ENCODE measurements around the gene EWSR1.
"Not testable (repeated sequence)": the region's sequence is repeated elsewhere in the genome, so short reads cannot be mapped to it uniquely, and the experiment has no call there.

The EWSR1 gene

GRCh38 chr22:29267858-29268510 lies at the start of gene EWSR1, which contains the start of gene RHBDD3:
EWSR1 (plus strand) TSS chr22:29268268; CDS start chr22:29268337, 69 bp downstream.
RHBDD3 (minus strand) TSS chr22:29267981; CDS start chr22:29265626, 2,355 bp downstream.
- DNase-seq = peak; percentile 98

GRCh38 chr22:29218758-29219408 lies 49.2 kb upstream of the EWSR1 start:
- no peak for DNase-seq

GRCh38 chr22:29219409-29219782 lies 48.7 kb upstream of the EWSR1 start:
- DNase-seq = not testable (repeated sequence)

- no peak for DNase-seq
Measured at GRCh38 chr22:29219881-29220670, 48.0 kb upstream of the EWSR1 start.

- DNase-seq = no peak
Measured at GRCh38 chr22:29224121-29224858, 43.8 kb upstream of the EWSR1 start.

- no peak for DNase-seq
Measured at GRCh38 chr22:29224859-29225410, 43.1 kb upstream of the EWSR1 start.

GRCh38 chr22:29225422-29226090 lies 42.5 kb upstream of the EWSR1 start:
- DNase-seq = peak; percentile 86

- DNase-seq = no peak
Measured at GRCh38 chr22:29226351-29226981, 41.6 kb upstream of the EWSR1 start.

GRCh38 chr22:29230972-29231875 lies 36.8 kb upstream of the EWSR1 start:
- DNase-seq = no peak

- no peak for DNase-seq
Measured at GRCh38 chr22:29231971-29232959, 35.8 kb upstream of the EWSR1 start.

- no peak for DNase-seq
Measured at GRCh38 chr22:29233277-29233877, 34.7 kb upstream of the EWSR1 start.

GRCh38 chr22:29240481-29240880 lies 27.6 kb upstream of the EWSR1 start:
- DNase-seq = not testable (repeated sequence)

- DNase-seq = no peak
Measured at GRCh38 chr22:29243874-29244446, 24.1 kb upstream of the EWSR1 start.

GRCh38 chr22:29244785-29245625 lies 23.1 kb upstream of the EWSR1 start:
- no peak for DNase-seq

GRCh38 chr22:29245626-29246385 lies 22.3 kb upstream of the EWSR1 start:
- DNase-seq = peak; percentile 70

- not testable (repeated sequence) for DNase-seq
Measured at GRCh38 chr22:29247891-29248290, 20.2 kb upstream of the EWSR1 start.

- no peak for DNase-seq
Measured at GRCh38 chr22:29251265-29251664, 16.8 kb upstream of the EWSR1 start.
